Type B pancreatic cell (in vitro differentiated cells): ENCODE results near the gene MEIOB. TPM values are rescaled to one million over a fixed set of nuclear protein-coding genes. Genes with fewer than 3 reads are reported as not detected.

Experiments used
- DNase-seq: peaks from one replicate; pipeline ENCODE4 v3.0.0; 2021; ENCODE audit warnings: mixed read lengths; ENCODE audit not compliant: unreplicated experiment; ENCODE audit errors: extremely low spot score
- H3K27ac Mint-ChIP-seq: 2 replicates; pipeline ENCODE4 v1.8.0; 2021; ENCODE audit warnings: mild to moderate bottlenecking, mixed read lengths
- H3K27me3 Mint-ChIP-seq: 2 replicates; pipeline ENCODE4 v1.8.0; 2021; ENCODE audit warnings: mixed read lengths
- H3K36me3 Mint-ChIP-seq: 2 replicates; pipeline ENCODE4 v1.8.0; 2021; ENCODE audit warnings: mixed read lengths
- H3K4me1 Mint-ChIP-seq: one replicate; pipeline ENCODE4 v1.8.0; 2021; ENCODE audit warnings: mixed read lengths; ENCODE audit not compliant: unreplicated experiment
- H3K4me3 Mint-ChIP-seq: 2 replicates; pipeline ENCODE4 v1.8.0; 2021; ENCODE audit warnings: mild to moderate bottlenecking, mixed read lengths
- H3K9me3 Mint-ChIP-seq: 2 replicates; pipeline ENCODE4 v1.8.0; 2021; ENCODE audit warnings: mixed read lengths
- CTCF ChIP-seq: fragments of 200-600 bp; sonication (generic); conservative IDR thresholded peaks from 2 replicates; pipeline ENCODE4 v1.5.0; 2021; ENCODE audit warnings: antibody characterized with exemption, mild to moderate bottlenecking
- total RNA-seq: library from RNA; stranded (reverse); gene quantifications from 2 replicates; pipeline ENCODE4 v1.2.1, GENCODE V29; 2021; ENCODE audit warnings: low replicate concordance

The MEIOB gene
- total RNA-seq, 1 donor from 2014 or later, result not detected

- Mint-ChIP-seq H3K27me3 (no peaks in the 10 kb centered on the region), H3K4me1 (peaks cover 4% of the 10 kb centered on the region), H3K27ac (no peak overlapping the region), H3K4me3 (no peak overlapping the region), H3K36me3 (peaks cover 3% of the 10 kb centered on the region), H3K9me3 (no peaks in the 10 kb centered on the region)
- TF ChIP-seq CTCF, result no peak
- DNase-seq, result no peak
These were observed 85.0 kb downstream of the MEIOB start for GRCh38 chr16:1787056-1787321.

- no peaks in the 10 kb centered on the region for H3K9me3 Mint-ChIP-seq
These were observed 85.5 kb downstream of the MEIOB start for GRCh38 chr16:1786242-1787055.

GRCh38 chr16:1785846-1786170 lies 86.2 kb downstream of the MEIOB start:
- no peak for TF ChIP-seq CTCF
- H3K4me3 Mint-ChIP-seq, result peak overlapping the region; percentile 45
- H3K27ac Mint-ChIP-seq, result no peak overlapping the region
- H3K36me3 Mint-ChIP-seq, result peaks cover 3% of the 10 kb centered on the region
- DNase-seq, result no peak
- H3K27me3 Mint-ChIP-seq, result no peaks in the 10 kb centered on the region
- H3K4me1 Mint-ChIP-seq, result peaks cover 14% of the 10 kb centered on the region
- H3K9me3 Mint-ChIP-seq, result no peaks in the 10 kb centered on the region

More at GRCh38 chr16:1786242-1787055, 85.5 kb downstream of the MEIOB start:
- no peak for DNase-seq
- no peak for TF ChIP-seq CTCF
- H3K4me3 Mint-ChIP-seq, result no peak overlapping the region
- peaks cover 3% of the 10 kb centered on the region for H3K36me3 Mint-ChIP-seq
- H3K4me1 Mint-ChIP-seq, result peaks cover 9% of the 10 kb centered on the region
- no peak overlapping the region for H3K27ac Mint-ChIP-seq
- no peaks in the 10 kb centered on the region for H3K27me3 Mint-ChIP-seq

- Mint-ChIP-seq H3K4me3 (peak overlapping the region; percentile 81), H3K27ac (no peak overlapping the region), H3K9me3 (no peaks in the 10 kb centered on the region), H3K36me3 (peaks cover 3% of the 10 kb centered on the region), H3K4me1 (peaks cover 14% of the 10 kb centered on the region), H3K27me3 (no peaks in the 10 kb centered on the region)
- TF ChIP-seq CTCF, result no peak
- DNase-seq, result no peak
These were observed 86.8 kb downstream of the MEIOB start for GRCh38 chr16:1784977-1785845.

Other genes starting within 250 kb of the MEIOB start
- gene JPT2, start 193.9 kb downstream of the MEIOB start, total RNA-seq, result 116 and 132 TPM in 2 replicates
- 50.4 and 97.5 TPM in 2 replicates for gene MAPK8IP3, start 166.0 kb downstream of the MEIOB start, total RNA-seq
- 54.0 and 55.9 TPM in 2 replicates for gene NME3, start 100.6 kb downstream of the MEIOB start, total RNA-seq
- gene EME2, start 99.4 kb downstream of the MEIOB start, total RNA-seq, result 26.9 and 35.9 TPM in 2 replicates
- gene MRPS34, start 99.0 kb downstream of the MEIOB start, total RNA-seq, result 95.5 and 97.9 TPM in 2 replicates
- 51.2 and 71.3 TPM in 2 replicates for gene SPSB3, start 89.6 kb downstream of the MEIOB start, total RNA-seq
- 54.5 and 66.6 TPM in 2 replicates for gene NUBP2, start 89.2 kb downstream of the MEIOB start, total RNA-seq
- gene IGFALS, start 78.5 kb downstream of the MEIOB start, total RNA-seq, result 0.17 and 0.59 TPM in 2 replicates
- 32.0 and 36.7 TPM in 2 replicates for gene HAGH, start 45.3 kb downstream of the MEIOB start, total RNA-seq
- 33.2 and 41.1 TPM in 2 replicates for gene FAHD1, start 45.0 kb downstream of the MEIOB start, total RNA-seq
- 1.3 and 5.6 TPM in 2 replicates for gene HS3ST6, start 46.3 kb upstream of the MEIOB start, total RNA-seq
- 34.8 and 37.7 TPM in 2 replicates for gene MSRB1, start 71.0 kb upstream of the MEIOB start, total RNA-seq
- gene RPL3L, start 82.5 kb upstream of the MEIOB start, total RNA-seq, result not detected in 2 replicates
- 122 and 130 TPM in 2 replicates for gene NDUFB10, start 87.4 kb upstream of the MEIOB start, total RNA-seq
- 3,017 and 3,035 TPM in 2 replicates for gene RPS2, start 92.7 kb upstream of the MEIOB start, total RNA-seq
- not detected in 2 replicates for gene RNF151, start 94.7 kb upstream of the MEIOB start, total RNA-seq
- gene TBL3, start 99.9 kb upstream of the MEIOB start, total RNA-seq, result 37.0 and 40.0 TPM in 2 replicates
- 0.63 and 2.0 TPM in 2 replicates for gene NOXO1, start 109.3 kb upstream of the MEIOB start, total RNA-seq
- gene GFER, start 112.0 kb upstream of the MEIOB start, total RNA-seq, result 25.3 and 31.6 TPM in 2 replicates
- gene SYNGR3, start 117.8 kb upstream of the MEIOB start, total RNA-seq, result 2.4 and 2.5 TPM in 2 replicates
- 43.9 and 46.1 TPM in 2 replicates for gene ZNF598, start 137.7 kb upstream of the MEIOB start, total RNA-seq
- 3.9 and 4.7 TPM in 2 replicates for gene NPW, start 147.6 kb upstream of the MEIOB start, total RNA-seq
- gene NHERF2, start 154.7 kb upstream of the MEIOB start, total RNA-seq, result 23.3 and 23.4 TPM in 2 replicates
- gene NTHL1, start 175.7 kb upstream of the MEIOB start, total RNA-seq, result 18.1 and 37.6 TPM in 2 replicates
- gene TSC2, start 175.8 kb upstream of the MEIOB start, total RNA-seq, result 131 and 208 TPM in 2 replicates